Heart left ventricle (tissue), 16 donors: Measurements from ENCODE around the gene CYB561D1. TPM values are rescaled to one million over a fixed set of nuclear protein-coding genes. Genes with fewer than 3 reads are reported as not detected.

ENCODE experiments used
- ATAC-seq, 4 donors: fragments of 200-7000 bp; cut with Tn5 transposase; one replicate each; pipeline ENCODE4 v1.9.1; 2020 to 2022; ENCODE audit warnings: moderate library complexity in 4 of 4, mild to moderate bottlenecking in 3 of 4, moderate number of reproducible peaks in 1 of 4
- DNase-seq, 5 donors: peaks; one replicate each; pipeline ENCODE4 v3.0.0-alpha.2; 2020
- H3K27ac ChIP-seq, 12 donors: fragments of 200-600 bp; sonication (generic) in 4 of 12; one replicate each; pipeline versions ENCODE4 v1.5.0 to v1.8.0; 2016 to 2022; ENCODE audit warnings: mild to moderate bottlenecking in 2 of 12
- H3K27me3 ChIP-seq, 9 donors: fragments of 200-600 bp; sonication (generic) in 2 of 9; one replicate each; pipeline versions ENCODE4 v1.5.1 to v1.8.0; 2016 to 2022; ENCODE audit warnings: mild to moderate bottlenecking in 3 of 9
- H3K36me3 ChIP-seq, 9 donors: fragments of 200-600 bp; sonication (generic) in 2 of 9; one replicate each; pipeline versions ENCODE4 v1.5.0 to v1.8.0; 2018 to 2022; ENCODE audit warnings: mild to moderate bottlenecking in 2 of 9
- H3K4me1 ChIP-seq, 12 donors: fragments of 200-600 bp; sonication (generic) in 4 of 12; one replicate each; pipeline versions ENCODE4 v1.5.0 to v1.8.0; 2016 to 2022; ENCODE audit warnings: mild to moderate bottlenecking in 3 of 12
- H3K4me3 ChIP-seq, 12 donors: fragments of 200-600 bp; sonication (generic) in 4 of 12; one replicate each; pipeline versions ENCODE4 v1.5.0 to v1.8.0; 2017 to 2022; ENCODE audit warnings: mild to moderate bottlenecking in 9 of 12, moderate library complexity in 4 of 12
- H3K9me3 ChIP-seq, 12 donors: fragments of 200-600 bp; sonication (generic) in 4 of 12; one replicate each; pipeline versions ENCODE4 v1.5.0 to v1.8.0; 2016 to 2022; ENCODE audit warnings: mild to moderate bottlenecking in 1 of 12
- POLR2A ChIP-seq, 2 donors: fragments of 450-650 bp; IDR thresholded peaks; one replicate each; pipeline ENCODE4 v1.6.1; 2017; ENCODE audit warnings: antibody characterized with exemption in 2 of 2, mild to moderate bottlenecking in 2 of 2, moderate library complexity in 2 of 2
- WGBS, 4 donors: extraction: QIAGEN DNeasy Blood & Tissue Kit in 2 of 4; methylation state at CpG; one replicate each; pipeline versions ENCODE4 v1.1.5 to v1.1.7; 2013 to 2018; 5-methylcytosine and 5-hydroxymethylcytosine counted together
- intact Hi-C, 10 donors: fragments of 100-400 bp; cut with DNase I; formaldehyde crosslinking; loops; one replicate each; pipeline versions ENCODE4 v1.11.1 to v1.14.2; 2022
- polyA plus RNA-seq, 2 donors: library from polyadenylated mRNA; stranded (reverse); fragments of 200-250 nt; gene quantifications; one replicate each; pipeline ENCODE4 v1.2.3, GENCODE V29; 2013
- total RNA-seq, 9 donors: library from RNA; depleted of rRNA in 2 of 9; stranded (reverse); fragments of >200 nt in 2 of 9; fragmentation: NEBNext Ultra II Directional in 3 of 9; extraction: Animal tissue kit (Norgen Biotek cat#: 25700) in 3 of 9; gene quantifications; one replicate each; pipeline versions ENCODE4 v1.1.0 to v1.2.4, GENCODE V29; 2016 to 2023
- TF ChIP-seq, protein P1 (sequence below), 12 donors: fragments of 200-600 bp; sonication (generic) in 4 of 12; IDR thresholded peaks; one replicate each; pipeline versions ENCODE4 v1.5.0 to v1.8.0; 2018 to 2022; ENCODE audit warnings: antibody characterized with exemption in 12 of 12, mild to moderate bottlenecking in 5 of 12
- donor health status: ischemic (EF 13 %, LVEDD 7.1; RV severe dilation, severe dysfunction).
- donor health status: healthy with polysubstance abuse.
- donor health status: DM: no; HTN: yes; CAD: no.
- donor health status: DM: no; HTN: no; CAD: no.
- donor health status: ischemic (EF 25% LVEDD 6.9; RV normal size, moderate dysfunction).
- donor health status: ischemic (EF 25% LVEDD 5.7; RV mildly dilated, moderate dysfunction).
- donor health status: healthy.
- donor health status: DM: yes; HTN: yes; CAD: no.
- donor health status: ischemic (EF 35%, LVEDD 5.7; RV mildly dilated, moderate dysfunction).
- donor health status: nonischemic (EF 11% LVEDD 7.7; RV severe dilation, severe dysfunction).
- donor health status: DM: yes; HTN: yes; CAD: no.
- donor health status: PGD.
- donor health status: ischemic (EF 29% LVEDD 5.4; RV normal size, mild dysfunction).
- donor health status: nonischemic (EF 23%, LVEDD 6.1; RV moderate dilation, normal function).

CYB561D1 gene
- total and polyA plus RNA-seq, 11 donors: 2.1 to 8.4 (median 5.1) TPM

DNA sequence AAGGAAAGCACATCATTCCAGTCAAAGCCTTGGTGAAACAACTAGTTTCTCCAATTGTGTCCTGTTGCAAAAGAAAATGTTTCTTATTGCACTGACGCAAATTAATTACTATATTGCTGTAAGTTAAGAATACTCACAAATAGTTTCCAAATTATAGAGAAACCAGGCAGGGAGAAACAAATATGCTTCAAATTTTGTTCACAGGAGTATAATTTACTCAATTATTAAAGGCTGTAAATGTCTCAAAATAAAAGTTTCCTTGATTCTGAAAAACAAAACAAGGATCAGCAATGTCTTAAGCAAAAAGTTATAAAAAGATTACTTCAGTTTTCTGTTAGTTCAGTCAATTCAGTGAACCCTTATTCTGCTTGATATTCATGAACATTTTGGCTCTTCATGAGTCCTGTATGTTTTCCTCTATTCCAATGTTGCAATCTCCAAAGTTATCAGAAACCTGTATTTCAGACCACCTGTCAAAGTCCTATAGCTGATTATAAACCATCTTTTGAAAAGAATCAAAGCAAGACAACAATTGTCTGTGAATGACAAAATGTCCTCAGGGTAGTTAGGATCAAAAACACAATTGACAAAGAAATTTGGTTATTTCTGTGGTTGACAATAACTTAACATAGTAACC lies 39.3 kb upstream of the CYB561D1 start:
- peaks cover 0 to 18% (median 0%) of the 10 kb centered on the region in 12 donors for H3K9me3 ChIP-seq
- 88 to 97% (median 94%) methylated on average over 1 of the region's 1 CpG for WGBS, 4 donors
- TF ChIP-seq, protein P1, sequence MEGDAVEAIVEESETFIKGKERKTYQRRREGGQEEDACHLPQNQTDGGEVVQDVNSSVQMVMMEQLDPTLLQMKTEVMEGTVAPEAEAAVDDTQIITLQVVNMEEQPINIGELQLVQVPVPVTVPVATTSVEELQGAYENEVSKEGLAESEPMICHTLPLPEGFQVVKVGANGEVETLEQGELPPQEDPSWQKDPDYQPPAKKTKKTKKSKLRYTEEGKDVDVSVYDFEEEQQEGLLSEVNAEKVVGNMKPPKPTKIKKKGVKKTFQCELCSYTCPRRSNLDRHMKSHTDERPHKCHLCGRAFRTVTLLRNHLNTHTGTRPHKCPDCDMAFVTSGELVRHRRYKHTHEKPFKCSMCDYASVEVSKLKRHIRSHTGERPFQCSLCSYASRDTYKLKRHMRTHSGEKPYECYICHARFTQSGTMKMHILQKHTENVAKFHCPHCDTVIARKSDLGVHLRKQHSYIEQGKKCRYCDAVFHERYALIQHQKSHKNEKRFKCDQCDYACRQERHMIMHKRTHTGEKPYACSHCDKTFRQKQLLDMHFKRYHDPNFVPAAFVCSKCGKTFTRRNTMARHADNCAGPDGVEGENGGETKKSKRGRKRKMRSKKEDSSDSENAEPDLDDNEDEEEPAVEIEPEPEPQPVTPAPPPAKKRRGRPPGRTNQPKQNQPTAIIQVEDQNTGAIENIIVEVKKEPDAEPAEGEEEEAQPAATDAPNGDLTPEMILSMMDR (IDR thresholded peaks at IDR 0.05): no peak
- no peak for TF ChIP-seq POLR2A (IDR thresholded peaks at IDR 0.05)
- H3K27ac ChIP-seq: no peak overlapping the region
- DNase-seq: no peak
- no peaks in the 10 kb centered on the region for H3K4me1 ChIP-seq
- no peak for ATAC-seq
- H3K27me3 ChIP-seq: peaks cover 0 to 9% (median 0%) of the 10 kb centered on the region in 9 donors
- intact Hi-C loops: no loop called here
- H3K36me3 ChIP-seq: no peaks in the 10 kb centered on the region
- no peak overlapping the region for H3K4me3 ChIP-seq

DNA sequence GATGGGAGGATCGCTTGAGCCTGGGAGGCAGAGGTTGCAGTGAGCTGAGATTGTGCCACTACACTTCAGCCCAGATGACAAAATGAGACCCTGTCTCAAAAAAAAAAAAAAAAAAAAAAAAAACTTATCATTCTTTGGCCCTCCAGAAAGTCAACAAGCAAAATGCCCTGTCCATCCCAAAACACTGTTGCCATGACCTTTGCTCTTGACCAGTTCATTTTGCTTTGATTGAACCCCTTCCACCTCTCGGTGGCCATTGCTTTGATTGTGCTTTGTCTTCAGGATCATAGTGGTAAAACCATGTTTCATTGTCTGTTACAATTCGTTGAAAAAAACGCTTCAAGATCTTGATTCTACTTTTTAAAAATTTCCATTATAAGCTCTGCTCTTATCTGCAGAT lies 36.1 kb upstream of the CYB561D1 start:
- WGBS, 4 donors: 79 to 84% (median 83%) methylated on average over 4 of the region's 4 CpGs
- H3K4me3 ChIP-seq: no peak overlapping the region

DNA sequence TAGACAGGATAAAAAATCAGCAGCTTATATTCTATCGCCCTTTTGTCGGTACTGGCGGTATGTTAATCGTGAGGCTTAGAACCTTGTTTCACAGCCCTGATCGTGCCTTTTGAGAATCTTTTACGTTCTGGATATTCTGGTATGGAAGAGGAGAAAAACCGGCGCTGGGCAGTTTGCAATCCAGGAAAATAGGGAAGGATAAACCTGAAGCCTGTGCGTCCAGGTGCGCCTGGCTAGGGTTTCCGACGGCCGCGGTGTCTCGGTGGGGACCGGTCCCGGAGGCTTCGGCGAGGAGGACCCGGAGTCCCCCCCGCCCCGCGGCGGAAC lies 27.8 kb upstream of the CYB561D1 start:
- peak overlapping the region; percentile 56 to 93 (median 84) for H3K27ac ChIP-seq
- 3 to 7% (median 5%) methylated on average over 18 to 24 of the region's 24 CpGs for WGBS, 4 donors
- peak in 1 of 4 donors; percentile 11 for ATAC-seq
- H3K4me1 ChIP-seq: peaks cover 0 to 19% (median 6%) of the 10 kb centered on the region in 12 donors
- no peak for DNase-seq
- H3K9me3 ChIP-seq: no peaks in the 10 kb centered on the region
- peak overlapping the region; percentile 56 to 78 (median 66) for H3K4me3 ChIP-seq
- intact Hi-C loops: loop anchor here in 2 of 10 donors (1.0 to 5.0 kb wide), 2 partner anchors 39 to 40 kb away; partner anchors contain the start of gene PSMA5 (in 2 of the 2)
- no peaks in the 10 kb centered on the region for H3K36me3 ChIP-seq
- peaks cover 0 to 74% (median 16%) of the 10 kb centered on the region in 9 donors for H3K27me3 ChIP-seq
- TF ChIP-seq, protein P1 (IDR thresholded peaks at IDR 0.05): no peak
- TF ChIP-seq POLR2A (IDR thresholded peaks at IDR 0.05): no peak

More for the DNA sequence above, 36.1 kb upstream of the CYB561D1 start:
- ATAC-seq (no peak), DNase-seq (no peak)
- H3K9me3 ChIP-seq: peaks cover 0 to 18% (median 0%) of the 10 kb centered on the region in 12 donors
- H3K36me3 ChIP-seq: no peaks in the 10 kb centered on the region
- TF ChIP-seq, protein P1 (IDR thresholded peaks at IDR 0.05): no peak
- peaks cover 0 to 11% (median 0%) of the 10 kb centered on the region in 9 donors for H3K27me3 ChIP-seq
- intact Hi-C loops: no loop called here
- H3K27ac ChIP-seq: no peak overlapping the region
- no peaks in the 10 kb centered on the region for H3K4me1 ChIP-seq

DNA sequence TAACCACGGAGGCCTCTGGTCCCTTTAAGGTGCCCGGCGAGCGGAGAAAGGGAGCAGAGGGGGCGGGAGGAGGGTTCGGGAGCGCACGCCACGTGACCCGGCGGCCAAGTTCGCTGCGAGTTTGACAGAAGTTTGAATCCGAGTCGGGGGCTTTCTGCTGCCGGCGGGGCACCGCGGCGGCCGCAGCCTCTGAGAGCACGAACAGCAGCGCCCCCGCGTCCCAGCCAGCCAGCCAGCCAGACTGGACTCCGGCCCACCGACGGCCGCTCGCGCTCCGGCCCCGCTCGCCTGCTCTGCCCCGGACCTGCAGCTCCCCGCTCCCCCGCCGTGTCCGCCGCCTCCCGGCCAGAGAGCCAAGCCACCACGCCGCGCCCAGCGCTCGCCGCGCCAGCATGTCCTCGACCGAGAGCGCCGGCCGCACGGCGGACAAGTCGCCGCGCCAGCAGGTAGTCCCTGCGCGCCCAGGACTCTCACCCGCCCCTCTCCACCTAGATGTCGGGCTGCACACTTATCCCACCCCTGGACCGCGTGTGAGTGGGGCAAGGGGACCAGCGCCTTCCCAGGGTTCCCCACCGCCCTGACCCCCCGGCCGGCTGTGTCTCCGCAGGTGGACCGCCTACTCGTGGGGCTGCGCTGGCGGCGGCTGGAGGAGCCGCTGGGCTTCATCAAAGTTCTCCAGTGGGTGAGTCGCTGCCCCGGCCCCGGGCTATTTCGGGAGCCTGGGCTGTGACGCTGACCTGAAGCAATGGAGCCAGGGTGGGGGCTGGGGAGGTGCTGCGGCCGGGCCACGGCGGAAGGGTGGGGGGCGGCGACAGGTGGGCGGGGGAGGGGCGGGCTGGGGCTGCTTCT lies 27.2 kb upstream of the CYB561D1 start, which contains the start of gene SYPL2:
Gene SYPL2 (plus strand): TSS at position 95 of the 849 bp plus-strand sequence. CDS start 298 bp downstream, at position 393.
- WGBS, 4 donors: 0 to 2% (median 1%) methylated on average over 10 to 88 of the region's 88 CpGs
- peak within 1 kb of the TSS; percentile 56 to 93 (median 84) for H3K27ac ChIP-seq
- DNase-seq (peak; percentile 69 to 86 (median 83)), ATAC-seq (peak; percentile 76 to 92 (median 88))
- H3K4me3 ChIP-seq: peak within 1 kb of the TSS; percentile 56 to 78 (median 66)
- H3K4me1 ChIP-seq: peaks cover 0 to 19% (median 6%) of the 10 kb centered on the region in 12 donors
- TF ChIP-seq POLR2A (IDR thresholded peaks at IDR 0.05): peak in 1 of 2 donors; percentile 29
- TF ChIP-seq, protein P1 (IDR thresholded peaks at IDR 0.05): peak in 2 of 12 donors; percentile 20
- H3K36me3 ChIP-seq: no peaks in the 10 kb centered on the region
- no peaks in the 10 kb centered on the region for H3K9me3 ChIP-seq
- intact Hi-C loops: loop anchor here in 2 of 10 donors (1.0 to 5.0 kb wide), 2 partner anchors 39 to 40 kb away; partner anchors contain the start of gene PSMA5 (in 2 of the 2)
- H3K27me3 ChIP-seq: peaks cover 0 to 74% (median 16%) of the 10 kb centered on the region in 9 donors
